ENCODE results near the gene SOCS7.

Gene SOCS7

DNA sequence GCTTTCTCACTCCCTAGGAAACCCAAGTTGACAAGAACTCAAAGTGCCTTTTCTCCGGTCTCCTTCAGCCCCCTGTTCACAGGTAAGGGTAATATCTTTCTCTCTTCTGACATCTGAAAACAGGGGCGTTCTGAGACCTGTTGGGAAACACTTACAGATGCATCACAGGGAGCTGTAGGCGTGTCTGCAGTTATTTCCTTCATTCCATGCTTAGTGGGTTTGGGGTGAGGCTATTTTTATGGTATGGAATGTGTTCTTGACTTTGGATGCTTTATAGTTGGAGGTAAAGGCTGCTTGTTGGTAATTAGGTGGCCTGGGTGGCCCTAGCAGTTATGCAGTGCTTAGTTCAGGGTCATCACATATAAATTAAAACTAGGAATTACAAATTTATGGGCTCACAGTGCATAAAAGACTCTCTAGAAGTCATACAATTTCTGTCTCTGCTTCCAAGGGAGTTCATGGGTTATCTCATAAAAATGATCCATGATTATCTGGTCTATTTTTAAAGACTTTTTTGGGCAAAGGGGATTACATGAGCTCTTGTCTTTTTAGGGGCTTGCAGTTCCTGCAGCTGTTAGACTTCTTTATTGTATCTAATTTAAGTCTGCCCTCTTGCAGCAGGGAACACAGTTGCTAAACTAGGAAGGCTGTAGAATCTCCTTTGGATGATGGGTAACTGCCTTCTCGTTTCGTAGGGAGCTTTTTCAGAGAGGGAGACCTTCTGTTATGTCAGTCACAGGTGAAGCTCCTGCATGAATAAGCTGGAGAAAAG, 10.2 kb downstream of the SOCS7 start:
- H3K4me3 ChIP-seq (replicated peaks; ENCODE audit: low read depth, low read length): no peak overlapping the region
- TF ChIP-seq, protein P1, sequence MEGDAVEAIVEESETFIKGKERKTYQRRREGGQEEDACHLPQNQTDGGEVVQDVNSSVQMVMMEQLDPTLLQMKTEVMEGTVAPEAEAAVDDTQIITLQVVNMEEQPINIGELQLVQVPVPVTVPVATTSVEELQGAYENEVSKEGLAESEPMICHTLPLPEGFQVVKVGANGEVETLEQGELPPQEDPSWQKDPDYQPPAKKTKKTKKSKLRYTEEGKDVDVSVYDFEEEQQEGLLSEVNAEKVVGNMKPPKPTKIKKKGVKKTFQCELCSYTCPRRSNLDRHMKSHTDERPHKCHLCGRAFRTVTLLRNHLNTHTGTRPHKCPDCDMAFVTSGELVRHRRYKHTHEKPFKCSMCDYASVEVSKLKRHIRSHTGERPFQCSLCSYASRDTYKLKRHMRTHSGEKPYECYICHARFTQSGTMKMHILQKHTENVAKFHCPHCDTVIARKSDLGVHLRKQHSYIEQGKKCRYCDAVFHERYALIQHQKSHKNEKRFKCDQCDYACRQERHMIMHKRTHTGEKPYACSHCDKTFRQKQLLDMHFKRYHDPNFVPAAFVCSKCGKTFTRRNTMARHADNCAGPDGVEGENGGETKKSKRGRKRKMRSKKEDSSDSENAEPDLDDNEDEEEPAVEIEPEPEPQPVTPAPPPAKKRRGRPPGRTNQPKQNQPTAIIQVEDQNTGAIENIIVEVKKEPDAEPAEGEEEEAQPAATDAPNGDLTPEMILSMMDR (IDR thresholded peaks at IDR 0.05; ENCODE audit: low read depth, low read length, missing control alignments): no peak
- DNase-seq (ENCODE audit: extremely low read depth, low read depth): no peak

DNA sequence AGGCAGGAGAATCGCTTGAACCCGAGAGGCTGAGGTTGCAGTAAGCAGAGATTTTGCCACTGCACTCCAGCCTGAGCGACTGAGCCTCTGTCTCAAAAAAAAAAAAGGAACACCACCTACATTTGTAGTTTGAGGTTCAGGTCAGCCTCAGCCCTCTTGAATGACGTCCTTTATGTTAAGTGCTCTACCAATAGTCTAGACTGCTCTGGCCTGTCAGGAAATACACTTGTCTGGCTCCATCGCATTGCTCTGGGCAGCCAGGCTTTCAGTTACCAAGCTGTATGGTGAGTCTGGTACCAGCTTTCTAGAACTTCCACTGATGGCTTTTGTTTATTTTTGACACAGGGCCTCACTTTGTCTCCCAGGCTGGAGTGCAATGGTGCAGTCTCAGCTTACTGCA, 11.4 kb downstream of the SOCS7 start:
- H3K4me3 ChIP-seq (replicated peaks; ENCODE audit: low read depth, low read length): no peak overlapping the region
- TF ChIP-seq, protein P1 (IDR thresholded peaks at IDR 0.05; ENCODE audit: low read depth, low read length, missing control alignments): no peak
- no peak for DNase-seq (ENCODE audit: extremely low read depth, low read depth)

DNA sequence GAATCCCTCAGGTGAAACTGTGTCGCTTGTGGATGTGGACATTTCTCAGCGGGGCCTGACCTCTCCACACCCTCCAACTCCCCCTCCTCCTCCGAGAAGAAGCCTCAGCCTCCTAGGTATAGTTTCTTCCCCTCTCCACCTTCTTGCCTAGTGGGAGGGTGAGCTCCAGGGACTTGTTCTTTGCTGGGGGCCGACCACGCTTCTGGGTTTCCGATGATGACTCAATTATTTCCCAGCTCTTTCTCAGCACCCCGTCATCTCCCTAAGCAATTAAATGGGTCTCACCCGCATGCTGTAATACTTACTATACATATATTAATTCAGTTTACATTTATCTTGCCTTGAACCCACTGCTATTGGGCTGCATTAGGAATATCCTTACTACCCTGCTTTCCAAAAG, 13.1 kb downstream of the SOCS7 start:
- no peak for DNase-seq (ENCODE audit: extremely low read depth, low read depth)
- no peak overlapping the region for H3K4me3 ChIP-seq (replicated peaks; ENCODE audit: low read depth, low read length)
- TF ChIP-seq, protein P1 (IDR thresholded peaks at IDR 0.05; ENCODE audit: low read depth, low read length, missing control alignments): no peak

- TF ChIP-seq, protein P1 (IDR thresholded peaks at IDR 0.05; ENCODE audit: low read depth, low read length, missing control alignments): no peak
- H3K4me3 ChIP-seq (replicated peaks; ENCODE audit: low read depth, low read length): no peak overlapping the region
These were observed 17.7 kb downstream of the SOCS7 start for GRCh38 chr17:38369124-38369886.

DNA sequence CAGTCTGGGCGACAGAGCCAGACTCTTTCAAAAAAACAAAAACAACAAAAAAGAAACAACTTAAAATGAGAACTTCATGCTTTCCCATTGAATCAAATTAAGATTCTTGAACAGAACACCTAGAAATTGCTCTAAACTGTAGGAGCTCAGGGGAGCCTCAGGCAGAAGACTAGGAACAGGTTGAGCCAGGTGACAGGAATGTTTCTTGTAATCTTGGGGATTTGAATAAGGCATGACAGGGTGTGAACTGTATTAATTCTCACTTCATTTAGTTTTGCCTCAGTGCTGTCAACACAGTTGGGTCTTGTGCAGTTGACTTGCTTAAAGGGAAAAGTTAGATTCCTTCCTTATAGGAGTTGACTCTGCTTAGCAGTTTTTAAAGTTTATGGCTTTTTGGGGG, 27.8 kb downstream of the SOCS7 start:
- no peak overlapping the region for H3K4me3 ChIP-seq (replicated peaks; ENCODE audit: low read depth, low read length)
- TF ChIP-seq, protein P1 (IDR thresholded peaks at IDR 0.05; ENCODE audit: low read depth, low read length, missing control alignments): no peak
- no peak for DNase-seq (ENCODE audit: extremely low read depth, low read depth)

More at GRCh38 chr17:38369124-38369886, 17.7 kb downstream of the SOCS7 start:
- DNase-seq (ENCODE audit: extremely low read depth, low read depth): no peak

DNA sequence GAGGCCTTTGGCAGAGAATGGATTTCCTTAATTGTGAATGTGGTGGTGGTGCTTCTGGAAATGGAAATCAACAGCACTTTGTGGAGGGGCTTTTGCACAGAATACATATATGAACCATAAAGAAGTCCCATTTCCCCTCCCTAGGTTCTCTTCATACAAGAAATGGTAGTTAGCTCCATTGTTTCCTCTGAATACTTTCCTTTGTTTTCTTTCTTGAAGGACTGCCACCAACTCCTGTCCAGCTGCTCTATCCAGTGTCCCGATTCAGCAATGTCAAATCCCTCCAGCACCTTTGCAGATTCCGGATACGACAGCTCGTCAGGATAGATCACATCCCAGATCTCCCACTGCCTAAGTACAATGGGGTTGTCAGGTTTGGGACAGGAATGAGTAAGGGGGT, 43.4 kb downstream of the SOCS7 start:
- no peak for DNase-seq (ENCODE audit: extremely low read depth, low read depth)
- H3K4me3 ChIP-seq (replicated peaks; ENCODE audit: low read depth, low read length): no peak overlapping the region
- TF ChIP-seq, protein P1 (IDR thresholded peaks at IDR 0.05; ENCODE audit: low read depth, low read length, missing control alignments): no peak
